MM.1S (cell line): ENCODE measurements around the gene SLC38A11.

Experiments
- CTCF ChIP-seq: fragments of 300-600 bp; sonication (generic); IDR thresholded peaks from 2 replicates; pipeline ENCODE4 v1.5.1; 2016; ENCODE audit warnings: antibody characterized with exemption, low read length, mixed read lengths
- EZH2 ChIP-seq: fragments of 300-600 bp; sonication (generic); optimal IDR thresholded peaks from 2 replicates; pipeline ENCODE3; 2017; ENCODE audit warnings: low read depth, mild to moderate bottlenecking, antibody characterized with exemption, low read length, mixed read lengths
- EZH2phosphoT487 ChIP-seq: fragments of 300-600 bp; sonication (generic); IDR thresholded peaks from 2 replicates; pipeline ENCODE4 v1.6.1; 2018; ENCODE audit warnings: antibody characterized with exemption, low read length

- TF ChIP-seq CTCF (no peak), EZH2 (no peak), EZH2phosphoT487 (no peak)
Observed at GRCh38 chr2:164896226-164896625, 59.1 kb downstream of the SLC38A11 start.
